Measurements from ENCODE around the gene MEF2C. TPM values are rescaled to one million over a fixed set of nuclear protein-coding genes. Genes with fewer than 3 reads are reported as not detected.

MEF2C gene
- polyA plus RNA-seq, 3 donors: 32.0 to 89.3 (median 88.3) TPM

- WGBS (ENCODE audit: insufficient coverage): 83% methylated on average over 1 of the region's 3 CpGs
- Histone ChIP-seq H3K9ac (ENCODE audit: insufficient read depth, low read length, poor library complexity, severe bottlenecking) (no peak overlapping the region), H3K36me3 (replicated peaks in 1 of 2; ENCODE audit: control insufficient read depth in 1 of 2, insufficient read depth in 2 of 2, low read length in 2 of 2) (no peaks in the 10 kb centered on the region), H3K27me3 (ENCODE audit: control insufficient read depth in 2 of 2, insufficient read depth in 2 of 2, low read length in 2 of 2) (peaks cover 99 to 100% of the 10 kb centered on the region in 2 donors), H3K9me3 (replicated peaks in 1 of 2; ENCODE audit: control insufficient read depth in 1 of 2, insufficient read depth in 1 of 2, low read length in 2 of 2) (peaks cover 0 to 74% of the 10 kb centered on the region in 2 donors), H3K79me2 (ENCODE audit: insufficient read depth, low read length) (no peaks in the 10 kb centered on the region), H3K27ac (ENCODE audit: low read depth in 1 of 2, low read length in 2 of 2) (no peak overlapping the region), H3K4me2 (replicated peaks; ENCODE audit: extremely low read depth, low read length, poor library complexity, severe bottlenecking) (no peak overlapping the region), H3K4me3 (replicated peaks in 1 of 3; ENCODE audit: low read depth in 2 of 3, low read length in 3 of 3) (no peak overlapping the region), H3K4me1 (ENCODE audit: control insufficient read depth in 1 of 2, insufficient read depth in 2 of 2, low read length in 2 of 2) (peaks cover 16 to 18% of the 10 kb centered on the region in 2 donors), H4K20me1 (ENCODE audit: insufficient read depth, low read length) (no peaks in the 10 kb centered on the region), H2AFZ (ENCODE audit: insufficient read depth, low read depth, low read length, poor library complexity, severe bottlenecking) (no peak overlapping the region)
- Mint-ChIP-seq H3K4me3 (peak overlapping the region in 1 of 2 donors; percentile 64), H3K27ac (no peak overlapping the region), H3K4me1 (peaks cover 47% of the 10 kb centered on the region), H3K9me3 (peaks cover 0 to 36% (median 25%) of the 10 kb centered on the region in 7 donors), H3K36me3 (peaks cover 8 to 30% of the 10 kb centered on the region in 2 donors), H3K27me3 (ENCODE audit: low read depth in 3 of 3) (peaks cover 93 to 97% (median 95%) of the 10 kb centered on the region in 3 donors)
- TF ChIP-seq CTCF (IDR thresholded peaks at IDR 0.05): no peak
- intact Hi-C loops (cut with micrococcal nuclease): no loop called here
- DNase-seq: no peak
Observed at GRCh38 chr5:88669371-88670050, 213.5 kb downstream of the MEF2C start.

- peaks cover 0 to 24% (median 18%) of the 10 kb centered on the region in 7 donors for H3K9me3 Mint-ChIP-seq
- WGBS (ENCODE audit: insufficient coverage): 7% methylated on average over 23 of the region's 23 CpGs
- peaks cover 99 to 100% of the 10 kb centered on the region in 2 donors for H3K27me3 ChIP-seq (ENCODE audit: control insufficient read depth in 2 of 2, insufficient read depth in 2 of 2, low read length in 2 of 2)
- no peak overlapping the region for H2AFZ ChIP-seq (ENCODE audit: insufficient read depth, low read depth, low read length, poor library complexity, severe bottlenecking)
- no peaks in the 10 kb centered on the region for H3K79me2 ChIP-seq (ENCODE audit: insufficient read depth, low read length)
- peaks cover 93 to 96% (median 94%) of the 10 kb centered on the region in 3 donors for H3K27me3 Mint-ChIP-seq (ENCODE audit: low read depth in 3 of 3)
- H3K27ac ChIP-seq (ENCODE audit: low read depth in 1 of 2, low read length in 2 of 2): no peak overlapping the region
- intact Hi-C loops (cut with micrococcal nuclease): no loop called here
- peaks cover 0 to 69% of the 10 kb centered on the region in 2 donors for H3K9me3 ChIP-seq (replicated peaks in 1 of 2; ENCODE audit: control insufficient read depth in 1 of 2, insufficient read depth in 1 of 2, low read length in 2 of 2)
- no peak for DNase-seq
- H3K4me1 ChIP-seq (ENCODE audit: control insufficient read depth in 1 of 2, insufficient read depth in 2 of 2, low read length in 2 of 2): peaks cover 9 to 11% of the 10 kb centered on the region in 2 donors
- H3K4me3 Mint-ChIP-seq: peak overlapping the region; percentile 84 to 97
- no peak overlapping the region for H3K9ac ChIP-seq (ENCODE audit: insufficient read depth, low read length, poor library complexity, severe bottlenecking)
- peaks cover 8 to 23% of the 10 kb centered on the region in 2 donors for H3K36me3 Mint-ChIP-seq
- no peaks in the 10 kb centered on the region for H4K20me1 ChIP-seq (ENCODE audit: insufficient read depth, low read length)
- H3K36me3 ChIP-seq (replicated peaks in 1 of 2; ENCODE audit: control insufficient read depth in 1 of 2, insufficient read depth in 2 of 2, low read length in 2 of 2): no peaks in the 10 kb centered on the region
- H3K4me1 Mint-ChIP-seq: peaks cover 34% of the 10 kb centered on the region
- peak overlapping the region in 1 of 7 donors; percentile 24 for H3K27ac Mint-ChIP-seq
- H3K4me3 ChIP-seq (replicated peaks in 1 of 3; ENCODE audit: low read depth in 2 of 3, low read length in 3 of 3): peak overlapping the region in 1 of 3 experiments; percentile 75
- peak overlapping the region; percentile 81 for H3K4me2 ChIP-seq (replicated peaks; ENCODE audit: extremely low read depth, low read length, poor library complexity, severe bottlenecking)
- TF ChIP-seq CTCF (IDR thresholded peaks at IDR 0.05): no peak
Observed at GRCh38 chr5:88667496-88668201, 215.3 kb downstream of the MEF2C start.

Small RNAs within 50 kb of the gene (small RNA-seq; reads per million reads assigned to genes)
- not detected for gene AC008525.2 (ENCODE audit: insufficient read length, low read depth)

All from CD14-positive monocyte (primary cell).